Measurements from ENCODE around the gene ITGAV.
A peak's percentile ranks its signal among the peaks of the same experiment; 100 is the strongest.

The ITGAV gene

DNA sequence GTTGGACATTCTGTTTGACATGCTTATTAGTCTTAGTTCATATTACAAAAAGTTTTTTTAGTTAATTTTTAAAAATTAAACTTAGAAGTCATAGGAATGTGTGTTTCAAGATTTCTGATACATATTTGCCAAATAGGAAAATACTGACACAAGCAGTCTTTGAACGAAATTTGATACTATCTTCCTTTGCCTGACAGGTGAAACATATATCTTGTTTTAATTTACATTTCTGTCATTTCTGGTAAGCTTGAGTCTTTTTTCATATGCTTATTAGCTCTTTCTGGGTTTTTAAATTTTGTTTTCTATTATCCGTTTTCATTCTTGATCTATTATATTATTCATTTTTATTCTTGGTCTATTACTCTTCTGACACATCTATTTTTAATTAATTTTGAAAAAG lies 24.5 kb downstream of the ITGAV start:
- DNase-seq = no peak

GRCh38 chr2:186617148-186617547 lies 27.3 kb downstream of the ITGAV start:
- DNase-seq = no peak

DNA sequence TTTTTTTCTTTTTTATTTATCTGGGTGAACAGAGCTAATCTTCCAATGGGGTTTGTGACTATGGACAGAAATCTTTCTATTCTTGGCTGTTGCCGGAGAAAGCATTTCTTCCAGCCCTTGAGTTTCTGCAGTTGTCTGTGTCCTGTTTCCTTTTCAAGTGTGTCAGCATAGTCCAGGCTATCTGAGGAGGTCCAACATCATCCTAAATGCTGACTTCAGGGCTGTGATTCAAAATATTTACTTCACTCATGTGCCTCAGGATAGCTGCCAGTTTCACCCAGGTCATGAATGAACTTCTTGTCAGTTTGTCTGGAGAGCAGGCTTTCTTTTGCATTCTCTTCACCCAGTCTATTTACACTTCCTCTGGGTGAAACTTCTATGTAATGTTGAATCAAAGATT lies 27.9 kb downstream of the ITGAV start:
- DNase-seq = no peak

DNA sequence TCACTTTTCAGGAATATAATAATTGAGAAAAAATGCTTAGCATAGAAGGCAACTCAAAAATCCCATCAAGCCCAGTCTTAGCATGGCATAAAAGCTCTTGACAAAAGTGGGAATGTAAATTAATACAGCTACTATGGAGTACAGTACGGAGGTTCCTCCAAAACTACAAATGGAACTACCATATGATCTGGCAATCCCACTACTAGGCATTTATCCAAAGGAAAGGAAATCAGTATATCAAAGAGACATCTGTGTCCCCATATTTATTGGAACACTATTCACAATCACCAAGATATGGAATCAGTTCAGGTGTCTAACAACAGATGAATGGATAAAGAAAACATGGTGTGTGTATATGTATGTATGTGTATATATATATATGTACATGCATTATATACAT lies 28.8 kb downstream of the ITGAV start:
- DNase-seq = no peak

DNA sequence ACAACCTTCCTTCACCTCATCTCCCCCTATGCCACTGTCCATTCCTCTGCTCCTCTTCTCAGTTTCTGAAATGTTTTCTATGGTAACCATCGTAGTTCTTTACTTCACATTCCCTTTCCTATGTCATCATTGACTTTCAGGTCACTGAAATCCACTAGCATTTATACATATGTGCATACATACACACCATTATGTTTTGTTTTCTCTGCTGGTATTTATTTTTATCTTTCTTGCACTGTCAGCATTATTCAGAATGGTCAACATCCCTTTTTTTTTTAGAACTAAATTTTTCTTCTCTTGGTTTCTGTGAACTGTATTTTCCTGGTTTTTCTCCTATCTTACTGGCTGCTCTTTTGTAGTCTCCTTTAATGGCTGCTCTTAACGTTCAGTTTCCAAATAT lies 33.2 kb downstream of the ITGAV start:
- no peak for DNase-seq

GRCh38 chr2:186624276-186624675 lies 34.4 kb downstream of the ITGAV start:
- DNase-seq = no peak

DNA sequence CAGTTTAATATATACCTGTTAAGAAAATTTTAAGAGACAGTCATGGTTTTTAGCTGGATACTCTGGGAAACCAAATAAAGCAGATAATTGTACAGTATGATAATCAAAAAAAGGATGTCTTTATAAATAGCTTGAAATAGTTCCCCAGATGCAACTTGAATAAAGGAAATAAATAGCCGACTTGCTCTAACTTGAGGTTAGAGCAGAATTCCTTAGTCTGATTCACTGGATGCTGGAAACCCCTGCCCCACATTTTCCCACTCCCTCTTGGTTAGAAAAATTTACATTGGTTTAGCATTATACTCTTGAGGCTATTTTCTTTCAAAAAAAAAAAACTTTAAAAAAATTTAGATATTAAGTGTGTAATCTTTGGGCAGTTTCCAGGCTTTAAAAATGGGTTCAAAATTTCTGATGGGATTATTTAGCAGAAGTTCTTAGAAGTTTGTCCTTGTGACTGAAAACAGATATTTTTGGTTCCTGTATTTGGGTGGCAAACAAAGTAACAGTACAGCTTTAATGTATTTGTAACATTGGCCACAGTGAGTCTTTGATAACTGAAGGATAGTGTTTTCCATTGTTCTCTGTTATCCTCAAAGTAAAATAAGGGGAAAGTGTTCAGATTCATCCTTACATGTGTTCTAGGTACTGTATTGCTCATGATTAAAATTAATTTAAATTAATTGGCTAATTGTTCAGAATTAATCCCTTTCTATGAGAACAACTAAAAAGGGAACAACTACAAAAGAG lies 39.6 kb downstream of the ITGAV start:
- DNase-seq = no peak

DNA sequence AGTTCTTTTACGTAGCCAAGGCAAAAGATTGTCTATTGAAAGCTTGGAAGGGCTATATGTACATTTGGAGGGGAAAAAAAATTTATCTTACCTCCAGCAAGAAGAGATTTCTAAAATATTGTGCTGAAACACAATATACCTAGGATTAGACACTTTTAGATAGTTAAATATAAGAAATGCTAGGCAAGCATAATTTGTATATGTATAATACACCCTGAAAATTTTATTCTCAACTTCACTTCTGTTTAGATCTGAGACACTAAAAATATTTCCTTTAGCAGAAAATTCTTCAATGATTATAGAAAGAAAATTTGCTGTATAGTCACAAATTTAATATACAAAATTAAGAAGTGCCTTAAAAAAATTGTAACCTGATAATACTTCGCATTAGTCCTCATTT lies 42.6 kb downstream of the ITGAV start:
- DNase-seq = no peak

GRCh38 chr2:186634701-186635100 lies 44.8 kb downstream of the ITGAV start:
- DNase-seq = no peak

DNA sequence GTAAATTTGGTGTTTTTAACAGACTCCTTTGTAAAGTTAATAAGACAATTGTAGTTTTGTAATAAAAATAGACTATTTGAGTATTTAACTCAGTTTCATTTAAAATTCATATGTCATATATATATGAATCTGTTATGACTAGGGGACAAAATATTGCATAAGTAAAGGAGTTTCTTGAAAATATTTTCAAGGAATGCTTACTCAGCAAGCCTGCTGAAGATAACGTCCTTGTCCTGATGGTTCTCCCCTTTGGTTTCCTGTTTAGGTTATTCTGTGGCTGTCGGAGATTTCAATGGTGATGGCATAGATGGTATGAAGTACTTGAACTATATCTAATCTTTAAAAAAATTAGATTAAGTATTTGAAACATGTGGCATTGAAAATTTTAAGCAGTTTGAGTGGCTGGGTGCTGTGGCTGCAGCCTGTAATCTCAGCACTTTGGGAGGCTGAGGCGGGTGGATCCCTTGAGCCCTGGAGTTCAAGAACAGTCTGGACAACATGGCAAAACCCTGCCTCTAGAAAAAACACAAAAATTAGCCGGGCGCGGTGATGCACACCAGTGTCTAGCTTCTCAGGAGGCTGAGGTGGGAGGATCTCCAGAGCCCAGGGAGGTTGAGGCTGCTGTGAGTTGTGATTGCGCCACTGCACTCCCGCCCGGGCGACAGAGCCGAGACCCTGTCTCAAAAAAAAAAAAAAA lies 47.1 kb downstream of the ITGAV start:
- DNase-seq = no peak

- DNase-seq = no peak
Observed at GRCh38 chr2:186637497-186637800, 47.6 kb downstream of the ITGAV start.

- no peak for DNase-seq
Observed at GRCh38 chr2:186639939-186640338, 50.1 kb downstream of the ITGAV start.

DNA sequence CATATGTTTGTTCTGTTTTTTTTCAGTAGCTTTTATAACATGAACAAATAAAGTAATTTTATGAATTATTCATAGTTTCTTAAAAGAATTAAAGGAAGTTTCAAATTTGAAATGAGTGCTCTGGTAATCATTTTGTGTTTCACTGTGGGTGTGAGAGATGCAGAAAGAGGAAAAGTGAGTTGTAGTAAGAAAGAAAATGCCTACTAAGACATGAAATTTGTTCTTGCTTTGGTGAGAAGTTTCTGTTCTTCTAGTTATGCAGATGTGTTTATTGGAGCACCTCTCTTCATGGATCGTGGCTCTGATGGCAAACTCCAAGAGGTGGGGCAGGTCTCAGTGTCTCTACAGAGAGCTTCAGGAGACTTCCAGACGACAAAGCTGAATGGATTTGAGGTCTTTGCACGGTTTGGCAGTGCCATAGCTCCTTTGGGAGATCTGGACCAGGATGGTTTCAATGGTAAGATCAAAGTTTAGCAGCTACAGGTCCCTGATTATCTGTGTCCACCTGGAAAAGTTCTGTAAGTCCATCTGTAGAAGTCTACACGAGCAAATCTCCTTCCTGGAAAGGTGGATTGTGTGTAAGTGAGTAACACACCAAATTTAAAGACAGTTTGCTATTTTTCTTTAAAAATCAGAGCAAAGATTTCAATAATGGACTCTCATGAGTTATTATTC lies 51.4 kb downstream of the ITGAV start:
- no peak for DNase-seq

DNA sequence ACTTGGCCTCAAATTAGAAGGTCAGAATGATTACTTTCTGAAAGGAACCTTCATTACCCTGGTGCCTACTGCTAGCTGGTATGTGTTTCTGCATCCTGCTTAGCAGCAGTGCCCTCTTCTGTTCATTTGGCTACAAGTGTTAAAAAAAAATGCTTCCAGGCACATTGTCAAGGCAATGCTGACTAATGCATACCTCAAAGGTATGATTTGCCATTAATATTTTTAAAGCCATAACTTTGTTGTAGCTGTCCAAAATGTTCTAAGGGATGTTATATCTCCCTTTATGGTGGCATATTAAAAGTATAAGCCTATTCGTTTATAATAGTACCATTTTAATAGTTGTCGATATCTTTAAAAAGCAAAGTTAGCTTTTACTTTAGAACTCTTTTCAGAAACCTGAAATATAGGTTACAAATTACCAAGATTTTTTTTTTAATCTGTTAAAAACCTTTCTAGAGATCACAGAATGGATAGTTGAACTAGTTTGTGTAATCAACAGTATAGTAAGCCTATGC lies 52.0 kb downstream of the ITGAV start:
- peak; percentile 3 for DNase-seq

GRCh38 chr2:186644791-186645190 lies 54.9 kb downstream of the ITGAV start:
- no peak for DNase-seq

GRCh38 chr2:186645999-186646398 lies 56.1 kb downstream of the ITGAV start:
- no peak for DNase-seq

DNA sequence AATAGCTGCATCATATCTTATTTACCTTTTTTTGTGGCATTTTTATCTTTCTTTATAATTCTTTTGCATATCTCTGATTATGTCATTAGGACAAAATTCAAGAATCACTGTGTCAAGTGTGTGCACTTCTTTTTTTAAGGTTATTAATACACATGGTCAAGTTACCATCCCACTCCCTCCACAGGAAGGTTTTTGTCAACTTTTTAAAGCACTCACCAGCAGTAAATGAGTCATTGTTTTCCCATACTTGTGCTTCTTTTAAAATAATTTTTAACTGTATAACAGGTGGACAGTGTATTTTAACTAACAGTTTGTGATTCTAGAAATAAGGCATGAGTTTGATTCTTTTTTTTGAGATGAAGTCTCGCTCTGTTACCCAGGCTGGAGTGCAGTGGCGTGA lies 58.3 kb downstream of the ITGAV start:
- DNase-seq = no peak

DNA sequence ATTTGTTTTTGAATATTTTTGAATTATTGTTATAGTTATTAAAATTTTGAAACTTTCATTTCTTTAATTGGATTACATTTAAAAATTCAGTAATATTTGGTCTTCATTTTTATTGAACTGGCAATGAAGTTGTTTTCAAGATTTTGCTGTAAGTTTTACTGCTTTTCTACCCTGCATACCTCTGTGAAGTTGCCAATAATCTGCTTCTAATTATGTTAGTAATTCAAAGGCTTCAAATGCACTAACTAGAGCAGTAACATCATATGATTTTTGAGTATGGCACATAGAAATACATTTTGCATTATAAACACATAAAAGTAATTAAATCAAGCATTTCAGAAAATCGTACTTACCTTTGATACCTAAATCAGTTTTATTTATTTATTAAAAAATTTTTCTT lies 63.7 kb downstream of the ITGAV start:
- DNase-seq = no peak

- DNase-seq = no peak
Observed at GRCh38 chr2:186659383-186659782, 69.5 kb downstream of the ITGAV start.

DNA sequence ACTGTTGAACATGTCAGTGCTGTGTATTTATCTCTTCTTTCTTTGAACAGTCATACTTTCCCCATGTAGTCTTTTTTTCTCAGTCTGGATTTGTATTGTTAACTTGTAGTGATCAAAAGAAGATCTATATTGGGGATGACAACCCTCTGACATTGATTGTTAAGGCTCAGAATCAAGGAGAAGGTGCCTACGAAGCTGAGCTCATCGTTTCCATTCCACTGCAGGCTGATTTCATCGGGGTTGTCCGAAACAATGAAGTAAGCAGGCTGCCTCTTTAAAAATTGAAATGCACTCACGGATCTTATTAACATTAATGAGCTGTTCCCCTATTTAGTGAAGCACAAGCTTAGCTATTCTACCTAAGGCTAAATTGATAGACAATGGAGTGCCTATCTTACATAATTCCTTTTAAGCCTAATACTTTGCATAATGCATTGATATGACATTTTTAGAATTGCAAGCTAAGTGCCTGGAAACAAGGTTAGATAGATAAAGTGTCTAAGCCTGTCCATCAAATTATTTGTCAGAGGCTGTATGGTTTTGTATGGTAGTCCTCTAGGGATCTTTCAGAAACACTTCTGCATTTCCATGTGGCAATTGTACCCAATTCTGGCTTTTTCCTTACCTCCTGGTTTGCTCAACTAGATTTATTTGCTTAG lies 74.7 kb downstream of the ITGAV start:
- no peak for DNase-seq

DNA sequence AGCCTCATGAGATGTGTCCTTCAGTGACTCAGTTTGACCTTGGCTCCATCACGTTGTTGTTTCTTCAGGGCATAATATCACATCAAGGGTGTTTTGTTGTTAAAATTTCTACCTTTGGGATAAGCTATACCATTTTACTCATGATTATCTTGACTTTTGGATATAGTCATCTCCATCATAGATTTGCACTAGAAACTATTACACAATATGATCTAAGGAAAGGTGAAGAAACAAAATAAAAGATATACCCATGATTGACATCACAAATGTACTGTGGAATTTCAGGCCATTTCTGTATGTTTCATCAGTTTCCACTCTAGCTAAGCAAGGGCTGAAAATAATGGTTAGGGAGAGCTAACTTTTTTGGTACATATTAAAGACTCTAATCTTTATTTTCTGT lies 79.3 kb downstream of the ITGAV start:
- DNase-seq = no peak

DNA sequence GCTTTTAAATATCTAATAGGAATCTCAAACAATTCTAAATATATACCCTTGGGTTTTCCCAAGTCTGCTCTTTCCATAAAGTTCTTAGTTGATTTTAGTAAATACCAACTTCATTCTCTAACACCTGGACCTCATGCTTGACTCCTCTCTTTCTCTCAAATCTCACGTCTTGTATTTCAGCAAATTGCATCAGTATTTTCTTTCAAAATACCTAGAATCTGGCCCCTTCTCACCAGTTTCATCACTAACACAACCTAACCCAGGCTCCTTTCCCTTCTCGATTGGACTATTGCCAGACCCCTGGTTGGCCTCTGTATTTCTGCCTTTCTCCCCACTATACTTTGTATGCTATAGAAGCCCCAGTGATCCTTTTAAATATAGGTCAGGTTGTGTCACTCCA lies 81.0 kb downstream of the ITGAV start:
- DNase-seq = no peak

GRCh38 chr2:186675380-186675779 lies 85.5 kb downstream of the ITGAV start:
- no peak for DNase-seq

DNA sequence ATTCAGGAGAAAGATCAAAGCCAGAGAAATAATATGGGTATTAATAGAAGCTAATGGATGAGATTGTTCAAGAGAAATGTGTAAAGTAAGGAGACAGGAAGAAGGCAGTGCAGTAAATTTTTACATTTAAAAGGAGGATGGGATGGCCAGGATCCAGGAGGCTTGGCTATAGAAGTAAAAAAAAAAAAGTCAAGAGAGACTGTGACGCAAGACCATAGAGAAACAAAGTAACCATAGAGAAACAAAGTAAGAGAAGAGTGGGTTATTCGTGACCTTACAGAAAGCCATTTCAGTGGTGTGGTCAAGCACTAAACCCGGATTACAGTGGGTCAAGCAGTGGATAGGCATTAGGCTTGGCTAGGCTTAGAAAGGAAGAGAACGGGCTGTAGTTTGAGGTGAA lies 93.5 kb downstream of the ITGAV start:
- DNase-seq = no peak

Measured in NCI-H2029 treated with DMSO at 0.1 percent for 48 hours (cell line).